A549 (cell line): Measurements from ENCODE around the gene PVALEF.

Experiments used
- CTCF ChIP-seq: fragments of >200 bp; sonication (Bioruptor Twin); formaldehyde crosslinking; IDR thresholded peaks from 3 replicates; pipeline ENCODE4 v1.5.1; 2016
- ESRRA ChIP-seq: fragments of 150-350 bp; IDR thresholded peaks from 2 replicates; pipeline ENCODE4 v1.6.1; 2014; ENCODE audit warnings: mild to moderate bottlenecking, low read length, borderline replicate concordance

GRCh38 chr17:81160306-81160705 is 5.0 kb upstream of the PVALEF start:
- no peak for TF ChIP-seq CTCF
- no peak for TF ChIP-seq ESRRA
